ENCODE data around the gene APBB1IP. TPM values are rescaled to one million over a fixed set of nuclear protein-coding genes. Genes with fewer than 3 reads are reported as not detected.

Gene APBB1IP
- total RNA-seq, 2 donors from 2014 or later, result 2.3 to 4.0 TPM

- 65 to 75% methylated on average over 2 of the region's 2 CpGs for WGBS, 2 donors
- intact Hi-C loops (cut with DNase I), result no loop called here
- ATAC-seq, result no peak
Observed at GRCh38 chr10:26407406-26407969, 30.7 kb upstream of the APBB1IP start.

GRCh38 chr10:26408858-26409494 lies 29.2 kb upstream of the APBB1IP start:
- intact Hi-C loops (cut with DNase I), result no loop called here
- ATAC-seq, result no peak
- H3K9me3 ChIP-seq, result no peaks in the 10 kb centered on the region
- no peaks in the 10 kb centered on the region for H3K27me3 ChIP-seq
- no peaks in the 10 kb centered on the region for H3K36me3 ChIP-seq (replicated peaks in 1 of 2; ENCODE audit: insufficient read depth in 1 of 2, low read depth in 2 of 2)
- WGBS, 2 donors, result 47 to 62% methylated on average over 5 of the region's 5 CpGs
- no peak for DNase-seq
- TF ChIP-seq POLR2A (IDR thresholded peaks at IDR 0.05), result no peak
- no peak for TF ChIP-seq CTCF (IDR thresholded peaks at IDR 0.05)
- H3K4me3 ChIP-seq, result no peak overlapping the region
- H3K27ac ChIP-seq, result no peak overlapping the region
- H3K4me1 ChIP-seq, result no peaks in the 10 kb centered on the region

More at GRCh38 chr10:26407406-26407969, 30.7 kb upstream of the APBB1IP start:
- H3K36me3 ChIP-seq (replicated peaks in 1 of 2; ENCODE audit: insufficient read depth in 1 of 2, low read depth in 2 of 2), result no peaks in the 10 kb centered on the region
- TF ChIP-seq CTCF (IDR thresholded peaks at IDR 0.05), result no peak
- no peak for TF ChIP-seq POLR2A (IDR thresholded peaks at IDR 0.05)
- no peaks in the 10 kb centered on the region for H3K4me1 ChIP-seq
- H3K27ac ChIP-seq, result no peak overlapping the region
- no peak overlapping the region for H3K4me3 ChIP-seq
- H3K27me3 ChIP-seq, result no peaks in the 10 kb centered on the region
- DNase-seq, result peak in 1 of 4 donors; percentile 35
- H3K9me3 ChIP-seq, result no peaks in the 10 kb centered on the region

GRCh38 chr10:26410356-26410755 lies 27.8 kb upstream of the APBB1IP start:
- Histone ChIP-seq H3K4me1 (no peaks in the 10 kb centered on the region), H3K27ac (no peak overlapping the region), H3K9me3 (no peaks in the 10 kb centered on the region), H3K36me3 (replicated peaks in 1 of 2; ENCODE audit: insufficient read depth in 1 of 2, low read depth in 2 of 2) (no peaks in the 10 kb centered on the region), H3K27me3 (no peaks in the 10 kb centered on the region), H3K4me3 (no peak overlapping the region)
- DNase-seq, result no peak
- no peak for ATAC-seq
- no peak for TF ChIP-seq CTCF (IDR thresholded peaks at IDR 0.05)
- no peak for TF ChIP-seq POLR2A (IDR thresholded peaks at IDR 0.05)
- 43 to 63% methylated on average over 6 of the region's 6 CpGs for WGBS, 2 donors
- intact Hi-C loops (cut with DNase I), result no loop called here

GRCh38 chr10:26412932-26413331 lies 25.2 kb upstream of the APBB1IP start:
- H3K4me1 ChIP-seq, result no peaks in the 10 kb centered on the region
- no peak overlapping the region for H3K27ac ChIP-seq
- H3K4me3 ChIP-seq, result no peak overlapping the region
- intact Hi-C loops (cut with DNase I), result no loop called here
- no peak for ATAC-seq
- TF ChIP-seq CTCF (IDR thresholded peaks at IDR 0.05) (no peak), POLR2A (IDR thresholded peaks at IDR 0.05) (no peak)
- H3K9me3 ChIP-seq, result no peaks in the 10 kb centered on the region
- H3K27me3 ChIP-seq, result no peaks in the 10 kb centered on the region
- WGBS, 2 donors, result 13 to 36% methylated on average over 1 of the region's 1 CpG
- no peaks in the 10 kb centered on the region for H3K36me3 ChIP-seq (replicated peaks in 1 of 2; ENCODE audit: insufficient read depth in 1 of 2, low read depth in 2 of 2)
- no peak for DNase-seq

GRCh38 chr10:26413375-26413774 lies 24.8 kb upstream of the APBB1IP start:
- H3K4me1 ChIP-seq, result no peaks in the 10 kb centered on the region
- no peak overlapping the region for H3K4me3 ChIP-seq
- H3K27ac ChIP-seq, result no peak overlapping the region
- no peak for TF ChIP-seq POLR2A (IDR thresholded peaks at IDR 0.05)
- H3K36me3 ChIP-seq (replicated peaks in 1 of 2; ENCODE audit: insufficient read depth in 1 of 2, low read depth in 2 of 2), result no peaks in the 10 kb centered on the region
- no peak for DNase-seq
- 41 to 42% methylated on average over 2 of the region's 2 CpGs for WGBS, 2 donors
- no peak for ATAC-seq
- intact Hi-C loops (cut with DNase I), result no loop called here
- H3K27me3 ChIP-seq, result no peaks in the 10 kb centered on the region
- no peaks in the 10 kb centered on the region for H3K9me3 ChIP-seq
